PC-3 (cell line): ENCODE measurements around the gene NCKIPSD.

ENCODE experiments used
- CTCF ChIP-seq: fragments of 300-600 bp; sonication (generic); conservative IDR thresholded peaks from 2 replicates; pipeline ENCODE4 v1.5.1; 2017; ENCODE audit warnings: antibody characterized with exemption, low read depth, mild to moderate bottlenecking, low read length
- EZH2phosphoT487 ChIP-seq: fragments of 300-600 bp; sonication (generic); IDR thresholded peaks from 2 replicates; pipeline ENCODE4 v1.6.1; 2018; ENCODE audit warnings: mild to moderate bottlenecking, antibody characterized with exemption, low read length, borderline replicate concordance

- TF ChIP-seq CTCF (no peak), EZH2phosphoT487 (no peak)
These were observed 10.4 kb upstream of the NCKIPSD start for GRCh38 chr3:48696156-48696555.
